Measurements from ENCODE around the gene RIPK3.

RIPK3 gene

DNA sequence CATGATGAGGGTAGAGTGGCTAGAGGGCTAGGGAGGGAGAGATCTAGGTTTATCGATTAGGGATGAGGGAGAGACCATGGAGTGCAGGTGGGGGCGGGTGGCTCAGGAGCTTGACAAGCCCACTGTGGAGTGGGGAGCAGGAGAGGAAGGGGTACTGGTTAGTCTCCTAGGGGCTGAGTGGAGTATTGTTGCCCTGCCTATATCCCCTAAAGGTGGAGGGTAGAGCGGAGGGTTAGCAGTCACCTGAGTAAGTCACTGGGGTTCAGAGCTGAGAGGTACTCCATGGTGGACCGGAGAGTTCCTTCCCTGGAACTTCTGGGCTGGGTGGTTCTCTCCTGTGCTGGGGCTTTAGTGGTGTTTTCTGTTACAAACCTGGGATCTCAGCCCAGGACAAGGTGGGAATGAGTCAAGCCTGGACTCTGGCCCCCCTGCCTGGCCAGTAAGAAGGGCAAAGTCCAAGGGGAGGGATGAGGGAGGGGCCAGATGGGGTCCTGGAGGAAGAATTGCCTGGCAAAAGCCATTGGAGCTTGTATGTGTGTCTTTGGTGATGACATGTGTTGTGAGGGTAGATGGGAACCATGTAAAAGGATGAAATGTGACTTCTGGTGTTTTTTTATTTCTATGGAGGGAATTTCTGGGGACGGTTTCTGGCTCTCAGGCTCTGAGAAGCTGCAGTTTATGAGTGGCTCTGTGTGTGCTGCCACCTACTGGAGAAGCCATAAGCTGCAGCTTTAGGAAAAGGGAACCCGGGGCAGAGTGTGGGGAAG is 32.0 kb downstream of the RIPK3 start, which contains the start of gene CIDEB:
CIDEB (minus strand) TSS at position 403 of the 767 bp plus-strand sequence; CDS start at position 284, 119 bp downstream.
- DNase-seq (ENCODE audit: low read depth in 4 of 4, low spot score in 1 of 4), result peak in 1 of 4 experiments; percentile 34

DNA sequence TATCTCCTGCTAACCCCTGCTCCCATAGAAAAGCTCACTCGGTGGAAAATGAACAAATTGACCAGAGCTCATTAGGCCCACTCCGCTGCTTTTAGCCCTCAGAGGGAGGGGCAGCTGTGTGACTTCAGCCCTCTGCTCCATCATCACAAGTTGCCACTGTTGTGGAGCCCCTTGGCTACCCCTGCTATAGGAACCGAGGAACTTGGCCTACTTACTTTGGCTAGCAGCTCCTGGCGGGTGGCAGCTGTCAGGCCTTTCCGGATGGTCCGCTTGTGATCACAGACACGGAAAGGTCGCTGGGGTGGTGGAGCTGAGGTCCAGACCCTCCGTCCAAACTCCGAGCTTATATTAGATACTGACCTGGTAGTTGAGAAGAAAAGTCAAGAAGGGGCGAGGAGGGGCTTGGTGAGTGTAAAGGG is 32.6 kb downstream of the RIPK3 start:
- no peak for DNase-seq (ENCODE audit: low read depth in 4 of 4, low spot score in 1 of 4)

DNA sequence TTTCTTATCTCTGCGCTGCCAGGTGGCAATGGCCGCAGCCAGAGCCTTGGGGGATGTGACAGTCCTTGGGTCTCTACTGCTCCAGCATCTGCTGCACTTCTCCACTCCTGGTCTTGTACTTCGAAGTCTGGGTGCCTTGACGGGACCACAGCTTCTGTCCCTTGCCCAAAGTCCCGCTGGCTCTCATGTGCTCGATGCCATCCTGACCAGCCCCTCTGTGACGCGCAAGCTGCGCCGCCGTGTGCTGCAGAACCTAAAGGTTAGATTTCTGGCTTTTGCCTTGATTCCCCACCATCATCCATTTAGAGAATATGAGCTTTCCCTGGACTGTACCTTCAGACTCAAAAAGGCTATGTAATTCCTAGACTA is 35.8 kb downstream of the RIPK3 start:
- no peak for DNase-seq (ENCODE audit: low read depth in 4 of 4, low spot score in 1 of 4)

DNA sequence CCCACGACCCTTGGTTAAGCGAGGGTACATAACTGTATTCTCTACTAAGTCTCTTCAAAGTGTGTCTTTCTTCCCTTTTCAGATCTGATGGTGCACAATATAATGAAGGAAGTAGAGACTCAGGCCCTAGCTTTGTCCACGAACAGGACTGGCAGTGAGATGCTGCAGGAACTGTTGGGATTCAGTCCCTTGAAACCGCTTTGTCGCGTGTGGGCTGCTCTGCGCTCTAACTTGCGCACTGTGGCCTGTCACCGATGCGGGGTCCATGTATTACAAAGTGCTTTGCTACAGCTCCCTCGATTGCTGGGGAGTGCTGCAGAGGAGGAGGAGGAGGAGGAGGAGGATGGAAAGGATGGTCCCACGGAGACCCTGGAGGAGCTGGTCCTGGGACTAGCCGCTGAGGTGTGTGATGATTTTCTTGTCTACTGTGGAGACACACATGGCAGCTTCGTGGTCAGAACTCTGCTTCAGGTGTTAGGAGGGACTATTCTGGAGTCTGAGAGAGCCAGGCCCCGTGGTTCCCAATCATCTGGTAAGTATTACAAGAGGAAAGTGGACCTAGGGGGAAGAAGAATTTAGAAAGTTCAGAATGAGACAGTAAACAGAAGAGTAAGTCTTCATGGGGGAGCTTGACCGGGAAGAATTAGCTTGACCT is 39.3 kb downstream of the RIPK3 start:
- no peak for DNase-seq (ENCODE audit: low read depth in 4 of 4, low spot score in 1 of 4)

DNA sequence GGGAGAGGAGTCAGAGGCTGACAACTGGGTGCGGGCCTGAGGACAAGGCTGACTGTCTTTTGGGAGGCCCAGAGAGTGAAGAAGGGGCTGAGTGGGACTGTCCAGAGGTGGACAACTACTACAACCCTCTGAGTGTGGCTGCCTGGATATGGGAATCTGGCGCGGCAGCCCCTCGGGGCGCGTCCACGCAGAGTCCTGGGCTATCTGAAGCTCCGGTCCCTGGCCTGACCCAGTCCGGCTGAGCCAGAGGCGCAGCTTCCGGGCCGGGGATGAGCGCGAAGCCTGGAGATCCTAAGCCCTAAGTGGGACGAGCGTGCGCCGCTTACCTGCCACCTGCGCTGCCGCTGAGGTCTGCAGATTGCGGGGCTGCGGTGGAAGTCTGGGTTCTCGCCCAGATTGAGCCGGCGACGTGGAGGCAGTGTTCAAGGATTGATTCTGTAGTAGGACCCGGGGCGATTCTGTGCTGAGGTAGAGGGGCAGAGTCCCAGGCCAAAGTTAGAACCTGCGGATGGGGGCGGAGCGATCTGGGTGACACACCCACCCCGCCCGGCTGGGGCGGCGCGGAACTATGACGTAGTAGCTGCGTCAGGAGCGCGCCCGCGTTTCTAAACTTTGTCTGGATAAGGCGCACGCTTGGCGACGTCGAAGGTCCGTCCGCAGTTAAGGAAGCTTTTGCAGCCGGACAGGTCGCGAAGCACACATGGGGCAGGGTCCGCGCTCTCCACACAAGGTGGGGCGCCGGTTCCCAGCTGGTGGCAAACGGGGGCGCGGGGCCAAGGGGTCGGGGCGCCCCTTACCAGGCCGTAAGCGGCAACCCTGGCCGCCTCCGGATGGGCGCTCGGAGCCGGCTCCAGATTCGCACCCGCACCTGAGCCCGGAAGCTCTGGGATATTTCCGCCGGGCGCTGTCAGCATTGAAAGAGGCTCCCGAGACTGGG is 40.3 kb downstream of the RIPK3 start, which contains the start of the genes DHRS1 and NOP9:
DHRS1 (minus strand) TSS at position 526 of the 937 bp plus-strand sequence. CDS start 674 bp downstream, outside the sequence.
NOP9 (plus strand) TSS at position 596 of the 937 bp plus-strand sequence; CDS start at position 701, 105 bp downstream.
- DNase-seq (ENCODE audit: low read depth in 4 of 4, low spot score in 1 of 4), result peak; percentile 84 to 94 (median 88)

DNA sequence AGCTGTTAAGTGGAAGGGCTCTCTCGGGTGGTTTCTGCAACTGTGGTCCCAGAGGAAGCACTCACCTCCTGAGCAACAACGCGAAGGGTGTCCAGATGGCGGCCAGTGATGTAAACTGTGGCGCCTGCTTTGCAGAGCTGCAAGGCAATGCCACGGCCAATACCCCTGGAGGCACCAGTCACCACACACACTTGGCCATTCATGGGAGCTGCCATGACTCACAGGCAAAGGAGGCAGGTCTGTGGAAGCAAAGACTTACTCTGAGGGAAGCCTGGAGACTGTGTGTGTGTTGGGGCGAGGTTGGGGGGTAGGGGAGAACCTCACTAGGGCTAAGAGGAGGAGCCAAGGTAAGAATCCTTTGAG is 40.9 kb downstream of the RIPK3 start:
- no peak for DNase-seq (ENCODE audit: low read depth in 4 of 4, low spot score in 1 of 4)

DNA sequence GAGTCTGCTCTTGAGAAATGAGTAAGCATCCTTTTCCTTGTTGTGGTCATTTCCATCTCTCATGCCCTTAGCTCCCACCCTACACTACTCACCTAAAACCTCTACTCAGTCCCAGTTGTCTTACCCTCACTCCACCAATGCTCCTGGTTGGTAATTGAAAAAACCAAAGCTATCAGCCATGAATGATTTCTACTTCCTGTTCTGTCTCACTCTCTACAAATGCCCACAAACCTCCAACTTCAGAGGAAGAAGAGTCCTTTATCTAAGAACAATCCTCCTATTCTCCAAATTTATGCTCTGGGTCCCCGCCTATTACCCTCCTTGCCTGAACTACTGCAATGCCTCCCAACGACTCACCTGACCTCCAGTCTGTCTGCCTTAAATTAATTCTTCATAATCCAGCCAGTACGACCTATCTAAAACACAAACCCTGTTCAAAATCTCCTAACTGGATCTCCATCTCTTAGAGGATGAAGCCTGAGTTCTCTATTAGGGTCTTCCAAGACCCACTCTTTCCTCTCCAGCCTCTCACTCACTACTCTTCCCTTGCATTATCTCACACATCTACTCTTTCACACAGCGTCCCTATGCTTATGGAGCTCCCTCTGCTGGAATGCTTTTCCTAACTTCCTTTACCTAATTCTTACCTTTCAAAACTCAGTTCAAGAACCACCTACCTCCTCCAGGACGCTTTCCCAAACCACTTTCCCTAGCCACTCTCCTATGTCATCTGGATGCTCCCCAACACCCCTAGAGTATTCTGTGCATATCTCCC is 42.4 kb downstream of the RIPK3 start:
- DNase-seq (ENCODE audit: low read depth in 4 of 4, low spot score in 1 of 4), result no peak

DNA sequence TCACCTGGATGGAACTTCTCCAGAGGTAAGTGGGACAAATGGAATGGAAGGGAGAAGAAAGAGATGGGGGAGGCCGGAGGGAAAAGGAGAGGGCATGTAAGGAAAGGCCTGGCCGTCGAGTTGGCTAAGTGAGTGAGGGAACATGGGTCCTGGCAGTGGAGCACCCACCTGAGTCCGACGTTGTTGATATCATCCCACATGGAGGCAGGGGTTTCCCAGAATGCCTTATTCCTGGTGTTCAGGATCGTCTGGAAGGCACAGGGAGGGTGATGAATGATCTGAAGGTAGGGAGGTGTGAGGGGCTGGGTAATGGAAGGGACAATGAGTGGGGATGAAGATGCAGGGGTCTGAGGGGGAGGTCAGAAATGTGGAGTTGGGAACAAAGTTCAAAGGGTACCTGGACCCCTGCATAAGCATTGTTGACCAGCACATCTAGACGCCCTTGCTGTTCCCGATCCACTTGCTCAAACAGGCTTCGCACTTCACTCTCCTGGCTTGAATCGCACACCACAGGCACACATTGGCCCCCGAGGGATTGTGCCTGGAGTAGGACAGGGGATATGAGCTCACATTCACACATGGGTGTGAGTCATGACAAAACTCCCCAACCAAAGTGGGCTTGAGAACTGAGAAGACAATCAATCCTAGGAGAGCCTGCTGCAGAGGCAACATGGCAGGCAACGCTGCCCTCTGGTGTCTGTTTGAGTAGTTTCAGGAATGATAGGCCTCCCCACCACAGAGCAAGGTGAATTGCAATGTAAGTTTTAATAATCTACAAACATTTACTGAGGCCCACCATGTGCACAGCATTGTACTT is 43.2 kb downstream of the RIPK3 start:
- peak; percentile 40 to 64 (median 52) for DNase-seq (ENCODE audit: low read depth in 4 of 4, low spot score in 1 of 4)

DNA sequence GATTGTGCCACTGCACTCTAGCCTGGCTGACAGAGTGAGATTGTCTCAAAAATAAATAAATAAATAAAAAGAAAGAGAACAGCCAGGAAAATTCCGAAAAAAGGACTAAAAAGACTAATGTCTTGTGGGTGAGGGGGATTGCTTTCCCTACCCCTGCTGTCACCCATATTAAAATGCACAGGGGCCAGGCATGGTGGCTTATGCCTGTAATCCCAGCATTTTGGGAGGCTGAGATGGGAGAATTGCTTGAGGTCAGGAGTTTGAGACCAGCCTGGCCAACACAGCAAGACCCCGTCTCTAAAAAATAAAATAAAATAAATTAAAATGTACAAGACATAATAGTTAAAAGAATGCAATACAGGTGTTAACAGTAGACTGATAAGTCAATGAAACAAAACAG is 46.3 kb downstream of the RIPK3 start:
- DNase-seq (ENCODE audit: low read depth in 4 of 4, low spot score in 1 of 4), result no peak

DNA sequence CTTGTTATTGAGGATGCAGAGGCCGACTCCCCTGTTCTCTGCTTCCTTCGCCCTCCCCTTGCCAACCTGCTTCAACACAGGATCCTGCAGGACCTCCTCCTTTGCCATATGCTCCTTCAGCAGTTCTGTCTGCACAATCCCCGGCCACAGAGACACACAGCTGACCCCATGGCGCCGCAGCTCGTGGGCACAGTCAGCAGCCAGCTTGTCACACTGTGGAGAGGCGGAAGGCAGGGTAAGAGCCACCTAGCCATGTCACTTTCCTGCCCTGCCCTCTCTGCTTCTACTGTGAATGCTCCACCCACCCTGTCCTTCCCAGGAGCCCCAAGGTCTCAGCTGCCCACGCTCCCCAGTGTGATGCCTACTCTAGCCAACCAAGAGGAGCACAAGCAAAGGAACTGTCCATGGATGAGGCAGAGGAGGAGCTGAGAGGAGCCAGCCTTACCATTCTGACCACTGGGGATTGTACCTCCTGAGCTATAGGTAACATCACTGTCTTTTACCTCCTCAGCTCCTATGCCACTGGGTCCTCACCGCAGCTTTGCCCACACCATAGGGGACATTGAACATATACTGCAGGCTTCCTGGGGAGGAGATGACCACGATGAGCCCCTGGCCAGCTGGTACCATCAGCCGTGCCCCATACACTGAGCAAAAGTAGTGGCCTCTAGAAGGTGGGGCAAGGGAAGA is 47.5 kb downstream of the RIPK3 start:
- no peak for DNase-seq (ENCODE audit: low read depth in 4 of 4, low spot score in 1 of 4)

DNA sequence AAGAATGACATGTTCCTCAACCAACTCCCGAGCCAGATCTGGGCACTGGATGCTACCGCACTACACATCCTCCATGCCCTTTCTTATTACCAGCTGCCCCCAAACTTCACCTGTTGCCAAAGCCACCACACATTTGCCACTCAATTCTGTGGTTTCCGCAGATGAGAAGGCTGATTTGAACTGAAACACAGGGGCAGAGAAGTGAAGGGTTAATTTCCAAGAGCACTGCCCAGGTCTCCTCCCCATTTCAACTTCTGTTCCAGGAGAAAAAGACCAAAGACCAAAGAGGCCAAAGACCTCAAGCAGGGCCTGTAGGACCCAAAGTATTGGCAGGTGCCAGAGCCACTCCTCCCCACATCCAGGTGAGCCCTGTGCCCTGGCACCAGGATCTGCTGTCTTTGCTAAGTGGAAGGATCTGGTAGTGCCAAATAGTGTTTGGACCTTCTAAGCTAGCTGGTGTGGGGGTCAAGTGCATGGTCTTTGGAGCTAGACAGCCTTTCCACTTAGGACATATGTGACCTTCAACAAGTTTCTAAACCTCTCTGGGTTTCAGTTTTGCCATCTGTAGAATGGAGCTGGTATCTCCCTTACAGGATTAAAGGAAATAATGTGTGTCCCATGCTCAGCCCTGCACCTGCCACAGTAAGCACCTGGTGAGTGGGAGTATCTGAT is 48.2 kb downstream of the RIPK3 start:
- DNase-seq (ENCODE audit: low read depth in 4 of 4, low spot score in 1 of 4), result no peak

DNA sequence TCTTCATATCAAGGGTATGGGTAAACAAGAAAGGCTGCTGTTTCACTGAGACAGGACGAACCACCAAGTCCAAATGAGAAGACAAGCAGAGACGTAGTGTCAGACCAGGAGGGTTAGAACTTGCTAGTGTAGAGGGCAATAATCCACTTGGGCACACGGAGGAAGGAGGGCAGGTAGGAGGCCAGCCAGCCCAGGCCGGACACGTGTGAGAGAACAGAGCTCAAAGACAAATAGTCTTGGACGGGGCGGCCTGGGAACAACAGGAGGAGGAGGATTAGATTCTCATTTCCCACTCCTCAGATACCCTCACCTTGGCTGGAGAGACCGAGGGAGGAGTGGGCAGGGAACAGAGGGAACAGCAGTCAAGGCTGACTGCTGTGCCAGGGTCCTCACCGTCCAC is 49.0 kb downstream of the RIPK3 start:
- no peak for DNase-seq (ENCODE audit: low read depth in 4 of 4, low spot score in 1 of 4)

DNA sequence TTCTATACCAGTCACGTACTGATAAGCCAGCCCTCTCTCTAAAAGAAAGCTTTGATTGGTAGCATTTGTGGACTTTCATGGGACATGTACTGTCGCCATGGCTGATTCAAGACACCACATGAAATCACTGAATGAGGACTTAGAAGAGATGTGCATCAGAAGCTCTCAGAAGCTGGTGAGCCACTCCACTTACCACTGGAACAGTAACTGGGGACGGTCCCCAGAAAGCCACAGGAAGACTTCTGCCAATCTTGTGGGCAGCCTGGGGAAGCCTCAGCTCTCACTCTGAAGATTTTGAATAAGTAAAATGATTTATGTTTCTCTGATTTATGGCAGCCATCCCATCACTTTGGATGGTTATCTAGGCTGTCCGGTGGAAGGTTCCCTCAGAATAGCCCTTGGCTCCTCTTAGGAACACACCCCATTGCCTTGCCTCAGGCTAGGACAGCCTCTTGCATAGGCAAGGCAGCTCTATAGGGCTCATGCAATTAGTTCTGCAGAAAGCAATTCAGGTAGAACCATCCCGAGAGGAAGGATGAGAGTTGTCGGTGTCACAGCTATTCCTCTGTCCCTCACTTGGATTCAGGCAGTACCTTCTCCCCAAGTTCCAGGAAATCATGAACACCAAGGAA is 50.0 kb downstream of the RIPK3 start:
- DNase-seq (ENCODE audit: low read depth in 4 of 4, low spot score in 1 of 4), result peak in 2 of 4 experiments; percentile 48 to 58

DNA sequence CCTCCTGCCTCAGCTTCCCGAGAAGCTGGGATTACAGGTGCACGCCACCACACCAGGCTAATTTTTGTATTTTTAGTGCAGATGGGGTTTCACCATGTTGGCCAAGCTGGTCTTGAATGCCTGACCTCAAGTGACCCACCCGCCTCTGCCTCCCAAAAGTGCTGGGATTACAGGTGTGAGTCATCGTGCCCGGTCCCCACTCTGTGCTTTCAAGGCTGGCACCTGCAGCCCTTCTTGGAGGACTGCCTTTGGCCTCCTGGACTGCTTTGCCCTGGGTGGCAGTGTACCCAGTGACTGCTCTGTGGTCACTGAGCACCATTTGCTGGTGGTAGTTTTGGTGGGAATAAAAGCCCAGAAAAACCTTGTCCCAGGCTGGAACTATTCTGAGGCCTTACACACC is 52.8 kb downstream of the RIPK3 start:
- no peak for DNase-seq (ENCODE audit: low read depth in 4 of 4, low spot score in 1 of 4)

Measured in stimulated activated CD4-positive, alpha-beta T cell treated with anti-CD3 and anti-CD28 coated beads, Interleukin-1b, Interleukin-23, amount 100 ng/mL, for 24 hours (primary cell).